ENCODE measurements around the gene STIM2. TPM values are rescaled to one million over a fixed set of nuclear protein-coding genes. Genes with fewer than 3 reads are reported as not detected.

STIM2 gene
- total RNA-seq, 1 donor from 2014 or later: 18.4 TPM

- Mint-ChIP-seq H3K4me3 (ENCODE audit: unreplicated experiment) (no peak overlapping the region), H3K4me1 (ENCODE audit: low read depth, unreplicated experiment) (no peaks in the 10 kb centered on the region), H3K9me3 (ENCODE audit: unreplicated experiment) (no peaks in the 10 kb centered on the region), H3K27ac (ENCODE audit: unreplicated experiment) (no peak overlapping the region), H3K27me3 (ENCODE audit: low read depth, unreplicated experiment) (no peaks in the 10 kb centered on the region), H3K36me3 (ENCODE audit: low read depth, unreplicated experiment) (no peaks in the 10 kb centered on the region)
- Histone ChIP-seq H3K4me1 (ENCODE audit: insufficient read depth, low read length) (peaks cover 39% of the 10 kb centered on the region), H3K36me3 (ENCODE audit: insufficient read depth, low read length) (no peaks in the 10 kb centered on the region), H3K79me2 (ENCODE audit: insufficient read depth, low read length) (no peaks in the 10 kb centered on the region), H3K4me3 (ENCODE audit: insufficient read depth, low read depth, low read length) (no peak overlapping the region), H3K9me3 (ENCODE audit: insufficient read depth, low read depth, low read length) (no peaks in the 10 kb centered on the region), H3K27me3 (ENCODE audit: insufficient read depth, low read length) (no peaks in the 10 kb centered on the region), H3K9ac (ENCODE audit: low read length) (no peak overlapping the region), H4K20me1 (ENCODE audit: insufficient read depth, low read length) (no peaks in the 10 kb centered on the region), H3K4me2 (ENCODE audit: low read length) (no peak overlapping the region), H2AFZ (ENCODE audit: low read depth, low read length) (no peak overlapping the region), H3K27ac (ENCODE audit: low read depth, low read length) (no peak overlapping the region)
- DNase-seq (ENCODE audit: low read depth) (no peak), FAIRE-seq (no peak)
- TF ChIP-seq CTCF (IDR thresholded peaks at IDR 0.05; ENCODE audit: insufficient read depth, low read depth, low read length) (no peak), EZH2 (IDR thresholded peaks at IDR 0.05; ENCODE audit: insufficient read depth, low read length) (no peak)
These were observed 148.0 kb downstream of the STIM2 start for GRCh38 chr4:27008679-27009078.

GRCh38 chr4:27009539-27009938, 148.9 kb downstream of the STIM2 start:
- no peak overlapping the region for H3K4me3 ChIP-seq (ENCODE audit: insufficient read depth, low read depth, low read length)
- no peak for TF ChIP-seq CTCF (IDR thresholded peaks at IDR 0.05; ENCODE audit: insufficient read depth, low read depth, low read length)

GRCh38 chr4:27010334-27010940, 149.8 kb downstream of the STIM2 start:
- H4K20me1 ChIP-seq (ENCODE audit: insufficient read depth, low read length): no peaks in the 10 kb centered on the region
- Mint-ChIP-seq H3K36me3 (ENCODE audit: low read depth, unreplicated experiment) (no peaks in the 10 kb centered on the region), H3K4me1 (ENCODE audit: low read depth, unreplicated experiment) (no peaks in the 10 kb centered on the region), H3K4me3 (ENCODE audit: unreplicated experiment) (no peak overlapping the region), H3K27me3 (ENCODE audit: low read depth, unreplicated experiment) (no peaks in the 10 kb centered on the region), H3K9me3 (ENCODE audit: unreplicated experiment) (no peaks in the 10 kb centered on the region), H3K27ac (ENCODE audit: unreplicated experiment) (peak overlapping the region; percentile 62)
- peak; percentile 38 for DNase-seq (ENCODE audit: low read depth)
- TF ChIP-seq EZH2 (IDR thresholded peaks at IDR 0.05; ENCODE audit: insufficient read depth, low read length) (no peak), CTCF (IDR thresholded peaks at IDR 0.05; ENCODE audit: insufficient read depth, low read depth, low read length) (peak; percentile 92)
- no peak overlapping the region for H3K4me3 ChIP-seq (ENCODE audit: insufficient read depth, low read depth, low read length)
- peaks cover 22% of the 10 kb centered on the region for H3K4me1 ChIP-seq (ENCODE audit: insufficient read depth, low read length)
- no peaks in the 10 kb centered on the region for H3K27me3 ChIP-seq (ENCODE audit: insufficient read depth, low read length)
- H3K27ac ChIP-seq (ENCODE audit: low read depth, low read length): no peak overlapping the region
- H3K4me2 ChIP-seq (ENCODE audit: low read length): peak overlapping the region; percentile 24
- H3K36me3 ChIP-seq (ENCODE audit: insufficient read depth, low read length): no peaks in the 10 kb centered on the region
- H3K79me2 ChIP-seq (ENCODE audit: insufficient read depth, low read length): no peaks in the 10 kb centered on the region
- H3K9me3 ChIP-seq (ENCODE audit: insufficient read depth, low read depth, low read length): no peaks in the 10 kb centered on the region
- no peak overlapping the region for H2AFZ ChIP-seq (ENCODE audit: low read depth, low read length)
- no peak for FAIRE-seq
- no peak overlapping the region for H3K9ac ChIP-seq (ENCODE audit: low read length)

More at GRCh38 chr4:27009539-27009938, 148.9 kb downstream of the STIM2 start:
- no peaks in the 10 kb centered on the region for H3K79me2 ChIP-seq (ENCODE audit: insufficient read depth, low read length)
- Mint-ChIP-seq H3K9me3 (ENCODE audit: unreplicated experiment) (no peaks in the 10 kb centered on the region), H3K4me3 (ENCODE audit: unreplicated experiment) (no peak overlapping the region), H3K36me3 (ENCODE audit: low read depth, unreplicated experiment) (no peaks in the 10 kb centered on the region), H3K27me3 (ENCODE audit: low read depth, unreplicated experiment) (no peaks in the 10 kb centered on the region), H3K27ac (ENCODE audit: unreplicated experiment) (no peak overlapping the region), H3K4me1 (ENCODE audit: low read depth, unreplicated experiment) (no peaks in the 10 kb centered on the region)
- no peaks in the 10 kb centered on the region for H3K27me3 ChIP-seq (ENCODE audit: insufficient read depth, low read length)
- no peaks in the 10 kb centered on the region for H3K9me3 ChIP-seq (ENCODE audit: insufficient read depth, low read depth, low read length)
- no peaks in the 10 kb centered on the region for H3K36me3 ChIP-seq (ENCODE audit: insufficient read depth, low read length)
- H3K9ac ChIP-seq (ENCODE audit: low read length): peak overlapping the region; percentile 14
- DNase-seq (ENCODE audit: low read depth) (peak; percentile 62), FAIRE-seq (no peak)
- no peak overlapping the region for H2AFZ ChIP-seq (ENCODE audit: low read depth, low read length)
- no peaks in the 10 kb centered on the region for H4K20me1 ChIP-seq (ENCODE audit: insufficient read depth, low read length)
- peak overlapping the region; percentile 24 for H3K4me2 ChIP-seq (ENCODE audit: low read length)
- H3K4me1 ChIP-seq (ENCODE audit: insufficient read depth, low read length): peaks cover 31% of the 10 kb centered on the region
- H3K27ac ChIP-seq (ENCODE audit: low read depth, low read length): peak overlapping the region; percentile 4

All from astrocyte (in vitro differentiated cells and primary cell).